B cell (primary cell): Measurements from ENCODE around the gene DACT2. TPM values are rescaled to one million over a fixed set of nuclear protein-coding genes. Genes with fewer than 3 reads are reported as not detected.
"Not testable (repeated sequence)": the region's sequence is repeated elsewhere in the genome, so short reads cannot be mapped to it uniquely, and the experiment has no call there.

Experiments used
- ATAC-seq: fragments of 200-7000 bp; cut with Tn5 transposase; one replicate; pipeline ENCODE4 v1.10.0; 2021; ENCODE audit warnings: low read depth, mild to moderate bottlenecking, moderate number of reproducible peaks, moderate library complexity
- CTCF ChIA-PET: fragments of 350-600 bp; sonication (Branson Sonifier 250); formaldehyde crosslinking; loops from one replicate; lab custom pipeline; 2021; ENCODE audit warnings: antibody characterized with exemption, inconsistent platforms; lab: Charles Lee
- POLR2A ChIA-PET: fragments of 350-600 bp; sonication (Branson Sonifier 250); formaldehyde crosslinking; loops from one replicate; lab custom pipeline; 2021; ENCODE audit warnings: antibody characterized with exemption; lab: Charles Lee
- DNase-seq: peaks from one replicate; pipeline ENCODE4 v3.0.0; 2013
- H2AFZ ChIP-seq: 2 replicates; pipeline ENCODE4 v1.6.1; 2012; ENCODE audit warnings: mild to moderate bottlenecking, low read depth, low read length; ENCODE audit not compliant: insufficient read depth, poor library complexity, severe bottlenecking
- H3K27ac ChIP-seq, 2 donors: 1 replicate in 1 of 2; 2 replicates in 1 of 2; pipeline ENCODE4 v1.5.1; 2012 to 2013; ENCODE audit warnings: low read length in 2 of 2, mild to moderate bottlenecking in 2 of 2, moderate library complexity in 1 of 2
- H3K27me3 ChIP-seq, 4 experiments: fragments of 200-600 bp in 1 of 4; sonication (generic) in 1 of 4; replicated peaks in 1 of 4; 1 replicate in 2 of 4; 2 replicates in 2 of 4; pipeline versions ENCODE4 v1.6.1 to v1.7.0; 2013 to 2016; ENCODE audit warnings: low read length in 3 of 4, mild to moderate bottlenecking in 2 of 4, mixed read lengths in 1 of 4, moderate library complexity in 1 of 4; ENCODE audit not compliant: insufficient read depth in 4 of 4, control insufficient read depth in 3 of 4; ENCODE audit errors: control extremely low read depth in 1 of 4
- H3K36me3 ChIP-seq, 2 experiments: replicated peaks in 1 of 2; 1 replicate in 1 of 2; 2 replicates in 1 of 2; pipeline versions ENCODE4 v1.6.1 to v1.7.1; 2013; ENCODE audit warnings: low read length in 1 of 2; ENCODE audit not compliant: insufficient read depth in 2 of 2, control insufficient read depth in 1 of 2; ENCODE audit errors: control extremely low read depth in 1 of 2, extremely low read depth in 1 of 2
- H3K4me1 ChIP-seq, 2 donors: fragments of 200-600 bp in 1 of 2; sonication (generic) in 1 of 2; 1 replicate in 1 of 2; 2 replicates in 1 of 2; pipeline versions ENCODE4 v1.5.1 to v1.6.1; 2013 to 2017; ENCODE audit warnings: low read length in 2 of 2; ENCODE audit not compliant: control insufficient read depth in 2 of 2, insufficient read depth in 2 of 2
- H3K4me2 ChIP-seq: replicated peaks from 2 replicates; pipeline ENCODE3; 2012; ENCODE audit warnings: mild to moderate bottlenecking, low read depth, low read length; ENCODE audit not compliant: poor library complexity, severe bottlenecking
- H3K4me3 ChIP-seq, 5 experiments: fragments of 200-600 bp in 1 of 5; sonication (generic) in 1 of 5; 1 replicate in 3 of 5; 2 replicates in 2 of 5; pipeline versions ENCODE4 v1.5.1 to v1.7.0; 2011 to 2016; ENCODE audit warnings: low read length in 4 of 5, mild to moderate bottlenecking in 4 of 5, low read depth in 2 of 5, control low read depth in 1 of 5, moderate library complexity in 1 of 5; ENCODE audit not compliant: insufficient read depth in 1 of 5; ENCODE audit errors: control extremely low read depth in 1 of 5, extremely low read depth in 1 of 5
- H3K79me2 ChIP-seq: fragments of 200-600 bp; sonication (generic); one replicate; pipeline ENCODE4 v1.6.0; 2016; ENCODE audit warnings: low read length; ENCODE audit not compliant: control insufficient read depth, insufficient read depth
- H3K9ac ChIP-seq: fragments of 200-600 bp; sonication (generic); 2 replicates; pipeline ENCODE4 v1.6.1; 2017; ENCODE audit warnings: mild to moderate bottlenecking, low read length, moderate library complexity
- H3K9me3 ChIP-seq, 3 donors: one replicate each; pipeline versions ENCODE4 v1.6.1 to v1.7.1; 2013; ENCODE audit warnings: low read length in 2 of 3; ENCODE audit not compliant: control insufficient read depth in 2 of 3, insufficient read depth in 1 of 3; ENCODE audit errors: control extremely low read depth in 1 of 3
- H4K20me1 ChIP-seq: 2 replicates; pipeline ENCODE4 v1.6.0; 2012; ENCODE audit warnings: mild to moderate bottlenecking, low read length; ENCODE audit not compliant: insufficient read depth, control insufficient read depth, poor library complexity, severe bottlenecking
- H3K27ac Mint-ChIP-seq: one replicate; pipeline ENCODE4 v1.8.0; 2021; ENCODE audit warnings: mixed read lengths
- H3K27me3 Mint-ChIP-seq: one replicate; pipeline ENCODE4 v1.8.0; 2021; ENCODE audit warnings: mixed read lengths
- H3K4me1 Mint-ChIP-seq: one replicate; pipeline ENCODE4 v1.8.0; 2021; ENCODE audit warnings: mixed read lengths
- H3K4me3 Mint-ChIP-seq: one replicate; pipeline ENCODE4 v1.8.0; 2021; ENCODE audit warnings: mixed read lengths
- H3K9me3 Mint-ChIP-seq: one replicate; pipeline ENCODE4 v1.8.0; 2022; ENCODE audit warnings: mixed read lengths; ENCODE audit not compliant: insufficient read depth
- CTCF ChIP-seq: fragments of 200-600 bp; IDR thresholded peaks from one replicate; pipeline ENCODE4 v1.8.0; 2022; ENCODE audit warnings: antibody characterized with exemption, mild to moderate bottlenecking
- EZH2 ChIP-seq: IDR thresholded peaks from 2 replicates; pipeline ENCODE4 v1.6.1; 2012; ENCODE audit warnings: borderline replicate concordance, low read depth, mild to moderate bottlenecking, moderate library complexity, low read length; ENCODE audit not compliant: insufficient read depth, poor library complexity, severe bottlenecking
- WGBS: methylation state at CpG from one replicate; pipeline ENCODE4 v1.1.5; 2013; ENCODE audit warnings: missing lambda C conversion rate; ENCODE audit not compliant: insufficient coverage; 5-methylcytosine and 5-hydroxymethylcytosine counted together
- intact Hi-C: fragments of 100-400 bp; cut with micrococcal nuclease; formaldehyde crosslinking; loops from one replicate; pipeline ENCODE4 v1.10.0; 2022
- polyA plus RNA-seq: library from polyadenylated mRNA; depleted of rRNA; stranded (reverse); fragments of >200 nt; gene quantifications from 2 replicates; pipeline ENCODE4 v1.2.3, GENCODE V29; 2012
- total RNA-seq, 2 donors: library from RNA; stranded (reverse); fragments of 120-200 nt in 1 of 2; gene quantifications; 1 replicate in 1 of 2; 2 replicates in 1 of 2; pipeline versions ENCODE4 v1.2.3 to v1.2.4, GENCODE V29; 2013 to 2022

DACT2 gene
- total and polyA plus RNA-seq, 2 donors (not counting 1 experiment from before 2014, with no cell fraction given): not detected

DNA sequence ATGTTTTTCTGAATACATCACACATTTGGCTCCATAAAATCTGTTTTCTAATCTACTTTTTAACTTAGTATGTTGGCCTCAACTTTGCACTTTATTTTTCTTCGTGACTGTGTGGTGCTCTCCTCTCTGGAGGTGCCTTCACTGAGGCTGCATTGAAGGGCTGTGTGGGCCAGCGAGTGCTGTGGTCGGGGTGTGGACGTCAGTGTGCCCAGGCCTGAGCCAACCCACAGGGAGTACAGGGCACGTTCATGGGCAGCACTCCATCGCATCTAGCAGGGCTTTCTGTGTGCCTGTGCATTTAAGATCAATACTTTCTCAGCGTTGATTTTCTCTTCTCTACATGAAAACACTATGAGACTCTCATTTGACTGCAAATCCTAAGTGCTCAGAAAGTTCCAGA is 37.8 kb downstream of the DACT2 start:
- Mint-ChIP-seq H3K9me3 (no peaks in the 10 kb centered on the region), H3K4me1 (no peaks in the 10 kb centered on the region), H3K27me3 (no peaks in the 10 kb centered on the region), H3K4me3 (no peak overlapping the region), H3K27ac (no peak overlapping the region)
- no peaks in the 10 kb centered on the region for H3K36me3 ChIP-seq
- no peak overlapping the region for H3K4me3 ChIP-seq
- H3K79me2 ChIP-seq: no peaks in the 10 kb centered on the region
- ChIA-PET POLR2A (no interaction called here), CTCF (no interaction called here)
- no peaks in the 10 kb centered on the region for H3K4me1 ChIP-seq
- peaks cover 0 to 29% (median 0%) of the 10 kb centered on the region in 3 donors for H3K9me3 ChIP-seq
- no peak for DNase-seq
- no peak overlapping the region for H3K4me2 ChIP-seq
- no peak for ATAC-seq
- no peak overlapping the region for H3K9ac ChIP-seq
- H3K27me3 ChIP-seq: no peaks in the 10 kb centered on the region
- no peak overlapping the region for H2AFZ ChIP-seq
- WGBS: 88% methylated on average over 6 of the region's 7 CpGs
- no peak overlapping the region for H3K27ac ChIP-seq
- TF ChIP-seq CTCF: no peak
- TF ChIP-seq EZH2: no peak
- no peaks in the 10 kb centered on the region for H4K20me1 ChIP-seq
- intact Hi-C loops: no loop called here

- WGBS: no CpG with 5 or more reads among the region's 13 CpGs
- ATAC-seq, H2AFZ ChIP-seq: not testable (repeated sequence)
Measured at GRCh38 chr6:168281314-168281713, 38.3 kb downstream of the DACT2 start.

More at GRCh38 chr6:168281314-168281713, 38.3 kb downstream of the DACT2 start:
- H3K79me2 ChIP-seq, H3K4me2 ChIP-seq, H3K9ac ChIP-seq, H3K27ac Mint-ChIP-seq, H3K27me3 ChIP-seq, H3K4me3 Mint-ChIP-seq, H3K27me3 Mint-ChIP-seq, DNase-seq, H3K9me3 Mint-ChIP-seq, H4K20me1 ChIP-seq, CTCF ChIA-PET, H3K27ac ChIP-seq, POLR2A ChIA-PET, H3K4me3 ChIP-seq, intact Hi-C loops, H3K36me3 ChIP-seq, H3K4me1 Mint-ChIP-seq, H3K4me1 ChIP-seq: not testable (repeated sequence)
- H3K9me3 ChIP-seq: peaks cover 0 to 29% (median 0%) of the 10 kb centered on the region in 3 donors
